NOMO-1 (cell line): ENCODE results near the gene RAB28.

ENCODE experiments used
- DNase-seq, 2 experiments: peaks; one replicate each; lab custom pipeline; 2025; ENCODE audit not compliant: unreplicated experiment in 2 of 2; lab: John Stamatoyannopoulos, UW

Gene RAB28

DNA sequence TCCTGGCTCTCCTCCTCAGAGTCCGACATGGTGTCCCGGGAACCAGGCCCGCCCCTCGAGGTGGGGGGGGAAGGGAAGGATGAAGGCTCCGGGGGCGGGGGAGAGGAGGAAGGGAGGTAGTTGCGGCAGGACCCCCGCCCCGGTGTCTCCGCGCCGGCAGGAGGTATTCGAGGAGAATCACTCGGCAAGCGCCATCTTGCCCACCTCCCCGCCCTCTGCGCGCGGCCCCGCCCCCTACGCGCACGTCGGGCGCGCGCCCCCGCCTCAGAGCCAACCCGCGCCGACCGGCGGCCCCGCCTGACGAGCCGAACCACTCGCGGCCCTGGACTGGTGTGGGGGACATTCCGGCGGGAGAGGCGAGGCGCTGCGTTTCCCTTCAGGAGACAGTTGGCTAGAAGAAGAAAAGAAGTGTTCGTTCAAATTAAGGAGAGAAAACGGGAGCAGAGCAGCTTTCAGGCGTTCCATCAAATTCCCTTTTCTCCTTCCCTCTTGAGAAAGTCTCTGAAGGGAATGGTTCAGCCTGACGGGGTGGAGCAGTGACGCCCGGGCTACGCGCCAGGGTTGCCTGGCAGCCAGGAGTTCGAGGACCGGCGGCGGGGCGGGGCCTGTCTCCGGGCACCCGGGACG, at the start of gene RAB28:
Gene RAB28 (minus strand): TSS at position 219 of the 627 bp plus-strand sequence.
- peak; percentile 90 to 92 for DNase-seq

DNA sequence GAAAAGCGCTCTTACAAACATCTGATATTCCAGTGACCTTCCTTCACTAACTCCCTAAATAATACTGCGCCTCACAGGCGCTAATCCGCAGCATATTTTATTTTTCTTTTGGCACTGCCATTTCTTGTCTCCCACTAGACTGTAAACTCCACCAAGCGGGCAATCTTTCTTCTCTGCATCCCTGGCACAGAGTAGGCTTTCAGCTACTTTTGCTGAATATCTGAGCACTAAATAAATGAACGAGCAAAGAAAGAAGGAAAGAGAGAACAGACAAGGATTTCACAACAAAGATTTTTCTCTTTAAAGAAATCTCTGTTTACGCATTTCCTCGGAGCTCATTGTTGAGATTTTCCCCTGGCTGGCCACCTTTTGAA, 47.5 kb upstream of the RAB28 start:
- no peak for DNase-seq

DNA sequence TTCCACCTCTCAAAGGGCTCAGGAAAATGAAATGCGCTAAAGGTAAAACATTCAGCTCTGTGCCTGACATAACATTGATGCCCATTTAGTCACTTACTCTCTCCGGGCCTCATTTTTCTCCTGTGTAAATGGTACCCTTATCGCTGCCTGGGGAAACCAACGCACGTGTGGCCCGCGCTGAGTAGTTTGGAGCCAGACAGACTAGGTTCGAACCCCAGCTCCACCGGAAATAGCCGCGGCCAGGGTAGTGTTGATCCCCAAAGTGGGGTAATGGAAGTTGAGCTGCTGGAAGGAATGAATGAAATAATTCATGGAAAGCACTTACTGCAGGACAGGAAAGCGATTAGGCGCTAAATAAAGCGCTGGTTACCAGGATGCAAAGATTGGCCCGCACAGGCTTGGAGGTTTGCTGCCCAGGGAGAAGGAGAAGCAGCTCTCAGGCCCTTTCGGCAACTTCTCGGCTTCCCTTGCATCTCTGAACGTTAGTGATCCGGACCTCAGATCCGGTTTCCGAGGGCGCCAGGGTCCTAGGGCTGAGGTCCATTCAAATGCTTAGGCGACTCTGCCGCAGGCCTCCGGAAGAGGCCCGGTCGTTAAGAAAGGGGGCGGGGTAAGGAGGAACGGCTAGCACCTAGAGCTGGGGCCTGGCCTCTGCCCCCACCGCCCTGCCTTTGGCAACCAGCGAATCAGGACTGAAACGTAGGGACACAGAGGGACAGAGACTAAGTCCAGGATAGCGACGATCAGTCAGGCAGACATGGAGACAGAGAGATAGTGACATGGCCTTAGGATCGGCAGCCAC, 46.9 kb upstream of the RAB28 start:
- DNase-seq = no peak

DNA sequence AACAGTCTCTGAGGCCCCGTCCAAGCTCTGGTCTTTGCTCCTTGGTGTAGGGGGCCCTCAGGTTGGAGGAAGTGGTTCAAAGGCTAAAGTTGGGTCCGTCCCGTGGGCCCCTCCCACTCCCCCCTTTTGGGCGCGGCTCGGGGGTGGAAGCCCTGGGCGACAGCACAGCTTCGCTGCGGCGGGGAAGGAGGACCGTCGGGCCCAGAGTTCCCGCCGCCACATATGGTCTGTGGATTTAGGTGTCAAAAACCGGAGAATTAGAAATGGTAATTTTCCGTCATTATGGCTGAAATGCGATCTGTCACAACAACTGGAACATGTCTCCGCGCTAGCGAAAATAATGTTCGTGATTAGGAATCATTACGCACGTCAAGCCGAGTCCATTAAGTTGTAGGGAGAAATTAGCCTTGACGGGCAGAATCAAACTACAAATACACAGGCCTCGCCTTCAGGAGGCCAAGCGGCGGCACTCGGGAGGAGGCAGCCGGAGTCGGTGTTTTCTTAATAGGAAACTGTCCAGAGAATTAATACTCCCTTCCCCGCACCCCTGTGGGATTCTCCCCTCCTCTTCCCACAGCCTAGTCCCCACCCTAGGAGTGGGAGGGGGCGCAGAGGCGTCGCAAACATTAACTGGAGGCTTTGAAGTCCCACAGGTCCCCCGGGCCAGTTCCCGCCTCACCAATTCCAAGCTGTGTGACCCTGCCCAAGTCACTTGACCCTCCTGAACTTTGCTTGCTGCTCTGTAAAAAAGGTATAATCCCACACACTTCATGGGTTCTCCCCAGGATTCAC, 45.2 kb upstream of the RAB28 start:
- no peak for DNase-seq

DNA sequence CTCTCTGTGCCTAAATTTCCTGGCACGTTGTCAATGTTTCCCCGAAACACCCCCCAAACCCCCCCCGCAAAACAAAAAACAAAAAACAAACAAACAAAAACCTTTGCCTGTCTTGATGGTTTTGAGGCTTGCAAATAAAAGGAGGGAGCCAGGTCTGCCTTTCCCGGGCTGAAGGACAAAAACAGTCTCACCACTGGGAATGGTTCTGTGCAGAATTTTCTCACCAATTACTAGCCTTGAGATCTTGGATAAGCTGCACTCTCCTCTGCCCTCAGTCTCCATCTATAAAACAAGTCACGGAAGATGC, 44.6 kb upstream of the RAB28 start:
- DNase-seq = no peak

DNA sequence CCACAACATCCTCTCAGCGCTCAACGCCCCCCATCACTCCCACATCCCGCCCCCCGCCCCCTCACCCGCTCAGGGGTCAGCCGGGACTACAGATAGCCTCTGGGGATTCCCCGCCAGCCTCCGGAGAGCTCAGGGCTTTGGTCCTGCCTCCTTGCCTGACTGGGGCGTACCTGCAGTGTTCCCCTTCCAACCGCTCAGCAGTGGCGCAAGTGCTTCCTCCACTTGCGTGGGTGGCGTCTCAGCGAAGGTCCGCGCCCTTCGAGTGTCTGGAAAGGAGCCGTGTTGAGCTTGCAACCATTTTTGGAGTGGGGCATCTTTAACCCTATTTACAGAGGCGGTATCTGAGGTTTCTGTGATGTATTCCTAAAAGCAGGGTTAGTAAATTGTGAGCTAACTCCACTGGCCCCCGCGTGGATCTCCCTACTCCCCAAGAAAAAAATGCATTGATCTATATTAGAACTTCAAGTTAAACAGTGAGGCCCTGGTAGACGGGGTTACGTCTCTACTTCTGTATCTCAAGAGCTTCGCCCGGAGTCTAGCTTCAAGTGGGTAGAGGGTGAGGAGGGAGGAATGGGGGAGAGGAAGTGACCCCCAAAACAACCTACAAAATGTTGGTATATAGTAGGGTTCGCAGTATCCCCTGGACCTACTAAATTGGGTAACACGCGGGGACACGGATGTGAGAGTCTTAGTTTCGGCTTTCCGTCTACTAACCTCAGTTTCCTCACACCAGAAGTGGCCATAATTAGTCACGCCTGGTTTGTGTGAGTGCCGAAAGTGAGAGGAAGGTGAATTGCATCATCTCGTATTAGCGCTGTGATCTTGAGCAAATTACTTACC, 44.1 kb upstream of the RAB28 start:
- DNase-seq = peak; percentile 71 to 80

DNA sequence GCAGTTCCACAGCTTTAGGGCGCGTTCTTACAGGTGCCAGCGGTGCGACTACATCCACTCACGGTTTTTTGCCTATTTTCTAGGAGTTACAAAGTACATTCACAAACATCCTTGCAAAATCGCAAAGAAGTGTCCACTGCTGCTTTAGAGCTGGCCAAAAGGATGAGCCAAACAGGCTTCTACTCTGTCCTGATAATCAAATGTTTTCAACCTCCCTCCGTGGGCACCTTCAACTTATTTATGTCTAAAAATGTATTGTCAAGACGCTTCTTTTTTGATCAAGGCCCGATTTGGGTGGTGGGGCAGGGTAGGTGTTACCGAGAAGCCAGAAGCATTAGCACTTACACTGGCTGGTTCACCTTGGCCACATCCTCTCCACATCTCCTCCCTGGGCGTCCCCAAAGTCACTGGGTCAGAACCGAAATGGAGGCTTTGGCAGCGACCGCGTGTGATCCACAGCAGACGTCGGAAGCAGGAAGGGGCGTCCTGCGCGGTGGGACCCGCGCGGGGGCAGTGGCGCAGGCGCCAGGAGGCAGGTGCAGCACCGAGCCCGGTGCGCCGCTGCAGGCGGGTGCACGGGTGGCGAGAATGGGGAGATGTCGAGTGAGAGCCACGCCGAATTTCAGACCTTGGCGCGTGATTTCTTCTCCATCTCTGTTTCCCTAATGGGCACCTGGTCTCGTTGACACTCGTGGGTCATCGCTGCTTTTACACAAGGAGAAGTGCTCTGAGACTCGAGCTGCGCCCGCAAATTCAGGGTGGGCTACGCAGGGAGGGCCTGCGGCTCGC, 43.2 kb upstream of the RAB28 start:
- DNase-seq = no peak

DNA sequence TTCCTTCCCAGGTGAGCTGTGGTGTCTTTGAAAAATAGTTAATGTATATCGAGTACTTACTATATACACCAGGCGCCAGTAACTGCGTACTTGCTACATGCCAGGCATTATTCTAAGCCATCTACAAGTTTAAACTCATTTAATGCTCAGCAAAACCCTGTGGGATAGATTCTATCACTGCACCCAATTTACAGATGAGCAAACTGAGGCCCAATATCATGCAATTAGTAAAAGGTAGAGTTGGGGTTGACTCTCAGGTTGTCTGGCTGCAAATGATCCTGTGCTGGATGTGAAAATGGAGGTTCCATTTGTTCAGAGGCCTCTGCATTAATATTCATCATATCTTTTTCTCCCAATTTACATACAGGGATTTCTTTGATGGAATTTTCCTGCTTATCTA, 42.5 kb upstream of the RAB28 start:
- no peak for DNase-seq

DNA sequence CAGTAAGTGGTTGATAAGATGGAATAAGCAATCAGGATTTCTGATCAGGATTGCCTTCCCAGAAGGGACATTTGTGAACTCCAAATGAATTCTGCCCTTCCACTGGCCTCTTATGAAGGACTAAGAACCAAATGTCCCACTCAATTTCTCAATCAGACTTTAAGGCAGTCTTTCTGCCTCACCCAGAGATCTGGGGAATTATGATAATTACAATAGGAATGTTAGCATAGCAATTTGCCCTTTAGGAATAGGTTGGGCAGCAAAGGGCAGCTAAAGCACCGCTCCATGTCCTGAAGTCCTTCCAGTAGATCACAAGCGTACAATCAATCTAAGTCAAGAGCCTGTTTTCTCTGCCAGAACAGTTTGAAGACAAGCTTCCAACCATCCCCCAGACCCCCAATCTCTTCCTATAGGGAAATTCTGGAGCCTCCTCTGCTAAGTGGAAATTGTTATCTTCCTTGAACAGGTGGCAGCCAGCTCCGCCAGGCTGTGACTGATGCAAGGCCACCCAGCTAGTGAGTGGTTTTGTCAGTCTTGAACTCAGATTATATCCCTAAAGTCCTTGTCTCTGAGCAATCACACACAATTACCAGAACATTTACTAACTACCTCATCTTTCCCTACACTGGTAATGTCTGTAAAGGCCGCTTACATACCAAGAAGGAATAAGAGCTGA, 41.6 kb upstream of the RAB28 start:
- no peak for DNase-seq

DNA sequence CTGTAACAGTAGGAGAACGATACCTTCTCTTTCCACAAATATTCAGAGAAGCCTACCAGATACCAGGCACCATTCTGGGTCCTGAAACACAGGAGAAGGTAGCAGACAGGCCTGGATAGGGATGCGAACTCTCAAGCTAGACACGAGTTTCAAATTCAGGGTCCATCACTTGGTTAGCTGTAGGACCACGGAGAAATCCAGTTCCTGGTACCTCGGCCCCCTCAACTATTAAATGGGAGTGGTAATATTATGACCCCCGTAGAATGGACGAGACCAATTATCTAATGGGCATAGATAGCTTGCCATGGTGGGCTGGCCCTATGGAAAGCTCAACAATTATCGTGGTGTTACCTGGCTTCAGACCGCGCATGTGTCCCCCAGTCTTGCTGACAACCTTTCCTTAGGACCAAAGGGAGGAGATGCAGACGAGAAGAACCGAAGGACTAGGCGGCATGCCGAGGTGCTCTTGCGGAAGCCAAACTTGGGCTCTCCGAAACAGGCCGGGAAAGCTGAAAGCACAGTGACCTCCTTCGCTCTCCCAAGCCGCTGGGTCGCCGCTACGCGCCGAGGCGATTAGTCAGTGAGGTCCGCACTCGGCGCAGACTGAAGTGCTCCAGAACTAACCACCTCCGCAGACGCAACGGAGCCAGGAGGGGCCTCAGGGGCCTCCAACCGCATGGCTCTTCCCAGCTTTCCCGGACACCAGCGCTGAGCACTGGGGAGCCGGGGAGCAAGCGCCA, 40.5 kb upstream of the RAB28 start:
- no peak for DNase-seq

DNA sequence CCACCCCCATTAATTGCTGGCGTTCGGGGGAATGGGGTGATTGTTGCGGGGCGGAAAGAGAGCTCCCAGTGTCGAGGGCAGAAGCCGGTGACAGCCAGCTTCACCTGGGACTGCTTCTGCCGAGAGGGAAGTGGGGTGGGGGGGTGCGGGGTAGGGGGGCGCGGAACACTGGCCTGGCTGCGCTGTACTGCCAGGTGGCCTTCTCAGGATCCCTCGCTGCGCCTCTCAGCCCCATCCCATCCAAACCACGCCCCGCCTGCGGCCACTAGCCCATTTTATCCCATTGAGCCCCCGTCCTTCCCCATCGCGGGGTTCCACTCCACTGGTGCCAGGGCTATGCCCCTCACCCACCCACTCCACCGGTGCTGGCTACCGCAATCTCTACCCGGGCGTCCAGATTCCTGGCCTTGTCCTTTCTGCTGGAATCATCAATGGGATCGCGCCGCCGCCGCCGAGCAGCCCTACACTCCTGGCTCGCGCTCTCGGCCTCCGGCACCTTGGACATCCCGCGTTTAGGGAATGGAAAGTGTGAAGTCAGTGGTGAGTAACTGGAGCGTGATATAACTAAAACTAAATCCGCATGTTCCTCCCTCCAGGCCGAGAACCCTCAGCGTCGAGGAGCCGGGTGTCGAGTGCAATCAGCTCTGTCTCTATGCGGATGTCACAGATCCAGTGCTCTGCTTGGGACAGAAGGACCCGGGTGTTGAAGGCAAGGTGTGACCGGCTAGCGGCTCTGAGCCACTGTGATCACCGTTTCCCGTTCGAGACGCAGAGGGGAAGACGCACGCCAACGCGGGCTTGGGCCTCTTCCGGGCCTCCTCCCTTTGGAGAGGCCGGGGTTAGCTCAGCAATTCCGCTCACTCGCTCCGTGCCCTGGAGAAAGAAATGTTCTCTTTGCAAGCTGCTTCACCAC, 39.7 kb upstream of the RAB28 start:
- DNase-seq = no peak

DNA sequence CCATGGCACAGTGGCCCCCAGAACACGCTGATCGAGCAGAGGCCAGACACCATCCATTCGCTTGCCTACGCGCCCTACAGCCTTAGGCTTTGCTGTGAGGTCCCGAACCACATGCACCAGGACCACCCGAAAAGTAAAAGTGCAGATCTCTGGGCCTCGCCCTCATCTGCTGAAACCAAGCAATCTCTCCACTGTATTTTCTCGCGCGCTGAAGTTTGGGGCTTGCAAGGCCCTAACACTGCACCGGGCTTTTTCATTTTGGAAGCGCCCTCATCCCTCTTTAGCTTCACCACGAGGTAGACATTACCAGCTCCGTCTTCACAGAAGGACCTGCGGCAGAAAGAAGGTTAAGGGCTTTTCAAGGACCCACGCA, 39.0 kb upstream of the RAB28 start:
- DNase-seq = no peak

DNA sequence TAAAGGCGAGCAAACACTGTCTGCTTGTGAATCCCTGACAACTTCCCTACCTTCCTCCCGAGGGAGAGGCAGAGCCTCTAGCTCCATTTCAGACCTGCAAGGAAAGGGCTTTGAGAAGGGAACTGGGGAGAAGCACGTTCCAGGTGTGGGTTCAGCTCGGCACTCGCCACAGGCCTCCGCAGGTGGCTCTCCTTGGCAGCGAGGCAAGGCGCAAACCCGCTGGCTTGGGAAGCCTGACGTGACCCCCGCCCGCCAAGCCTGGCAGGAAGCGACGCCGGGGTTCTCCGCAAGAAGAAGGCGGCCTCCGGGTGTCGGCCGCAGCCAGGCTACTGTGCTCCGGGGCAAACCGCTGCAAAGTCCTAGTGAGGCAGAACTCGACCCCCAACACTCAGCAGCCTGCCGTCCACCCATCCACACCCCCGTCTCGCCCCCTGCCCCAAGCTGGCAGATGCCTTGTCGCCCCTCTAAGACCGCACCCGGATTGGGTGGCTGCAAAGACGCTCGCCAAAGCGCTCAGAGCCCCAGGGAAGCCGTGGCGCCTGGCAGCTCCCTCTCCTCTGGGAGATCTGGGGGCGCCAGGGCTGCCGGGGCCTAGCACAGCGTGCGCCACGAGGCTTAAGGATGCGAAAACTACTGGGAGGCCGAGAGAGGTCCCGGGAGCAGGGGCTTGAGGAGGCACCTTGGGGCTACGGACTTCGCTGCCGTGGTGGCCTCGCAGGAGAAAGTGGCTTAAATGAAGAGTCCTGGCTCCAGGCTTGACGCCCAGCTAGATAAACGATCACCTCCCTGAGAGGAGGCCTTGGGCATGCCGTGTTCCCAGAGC, 38.4 kb upstream of the RAB28 start:
- no peak for DNase-seq

DNA sequence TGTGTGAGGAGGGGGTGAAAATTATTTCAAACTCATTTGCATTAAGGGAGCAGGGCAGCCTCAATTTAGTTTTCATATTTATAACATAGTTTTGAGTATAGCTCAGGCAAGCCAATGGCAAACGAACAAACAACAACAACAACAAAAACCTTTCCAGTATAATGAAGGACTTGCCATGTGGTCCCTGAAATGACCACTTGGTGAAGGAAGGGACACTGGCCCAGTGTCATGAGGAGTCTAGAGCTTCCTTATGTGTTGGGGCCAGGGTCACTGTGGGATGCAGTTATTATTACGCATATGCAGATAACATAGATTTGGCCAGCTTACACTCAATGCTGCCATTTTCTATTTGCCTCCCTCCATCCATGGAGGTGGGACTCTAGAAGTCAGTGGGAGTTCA, 36.9 kb upstream of the RAB28 start:
- no peak for DNase-seq

DNA sequence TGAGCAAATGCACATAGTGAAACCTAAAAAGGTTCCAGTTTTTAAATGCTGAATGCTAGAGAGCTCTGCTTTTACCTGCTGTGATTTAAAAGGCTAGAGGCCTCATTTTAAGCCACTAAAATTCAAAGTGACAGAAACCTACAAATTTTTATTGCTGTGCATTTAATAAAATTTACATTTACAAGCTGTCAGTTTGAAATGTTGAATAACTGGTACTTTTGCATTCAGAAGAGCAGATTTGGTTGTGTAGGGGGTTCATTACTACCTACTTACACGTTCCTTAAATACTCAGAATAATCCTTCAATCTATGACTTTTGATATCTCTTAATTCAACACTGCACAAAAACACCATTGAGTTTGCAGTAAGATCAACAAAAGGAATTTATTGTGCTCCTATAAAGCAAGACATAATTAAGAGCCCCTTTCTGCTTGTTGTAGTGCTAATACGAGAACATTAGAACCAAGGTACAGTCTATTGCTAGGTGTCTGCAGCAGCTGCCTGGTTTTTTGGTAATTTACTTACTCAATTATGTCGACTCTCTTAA, 32.2 kb upstream of the RAB28 start:
- DNase-seq = no peak

DNA sequence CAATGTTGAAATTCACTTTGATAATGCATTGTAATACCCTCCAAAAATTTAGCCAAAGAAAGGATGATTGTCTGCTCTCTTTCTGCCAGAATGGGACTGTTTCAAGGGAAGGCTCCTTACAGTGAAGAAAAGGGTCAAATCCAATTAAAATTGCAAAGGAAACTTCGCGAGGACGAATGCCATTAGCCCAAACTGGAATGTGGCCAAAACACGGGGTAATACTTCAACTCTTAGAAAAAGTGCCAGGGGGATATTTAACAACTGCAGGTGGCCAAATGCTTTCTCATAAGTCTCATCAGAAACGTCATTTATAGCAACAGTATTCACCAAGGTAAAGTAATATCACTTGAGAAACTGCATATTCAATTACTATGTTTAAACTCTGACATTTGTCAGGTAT, 31.1 kb upstream of the RAB28 start:
- DNase-seq = no peak

DNA sequence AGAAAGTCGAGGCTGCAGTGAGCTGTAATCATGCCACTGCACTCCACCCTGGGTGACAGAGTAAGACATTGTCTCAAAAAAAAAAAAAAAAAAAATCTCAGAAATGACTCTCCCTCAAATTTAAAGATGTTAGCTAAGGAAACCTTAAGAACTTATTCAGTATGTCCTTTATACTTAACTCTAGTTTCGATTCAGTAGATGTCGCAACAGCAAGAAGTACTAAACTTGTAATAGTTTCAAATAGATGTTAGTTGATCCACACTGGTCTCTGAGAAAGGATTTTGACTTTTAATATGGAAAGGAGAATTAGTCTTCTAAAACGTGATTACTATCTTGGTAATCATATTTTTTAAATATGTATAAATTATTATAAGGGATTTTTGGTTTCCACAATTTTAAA, 30.6 kb upstream of the RAB28 start:
- peak in 1 of 2 experiments; percentile 39 for DNase-seq
